Peyer's patch (tissue), 4 donors: ENCODE results near the gene CLEC12A. TPM values are rescaled to one million over a fixed set of nuclear protein-coding genes. Genes with fewer than 3 reads are reported as not detected.

Source experiments
- DNase-seq, 3 donors: peaks; one replicate each; pipeline ENCODE4 v3.0.0-alpha.2; 2017 to 2019
- H3K27ac ChIP-seq, 4 donors: fragments of 200-600 bp; sonication (generic); one replicate each; pipeline ENCODE4 v1.5.1; 2016 to 2019
- H3K27me3 ChIP-seq, 2 donors: fragments of 200-600 bp; sonication (generic); one replicate each; pipeline ENCODE4 v1.5.1; 2019
- H3K36me3 ChIP-seq, 3 donors: fragments of 200-600 bp; sonication (generic); one replicate each; pipeline ENCODE4 v1.5.1; 2016 to 2019
- H3K4me1 ChIP-seq, 4 donors: fragments of 200-600 bp; sonication (generic); one replicate each; pipeline ENCODE4 v1.5.1; 2016 to 2019
- H3K4me3 ChIP-seq, 4 donors: fragments of 200-600 bp; sonication (generic); 1 replicate in 3 of 4; 2 replicates in 1 of 4; pipeline ENCODE4 v1.5.1; 2016 to 2019; ENCODE audit warnings: mild to moderate bottlenecking in 1 of 4
- H3K9me3 ChIP-seq, 4 donors: fragments of 200-600 bp; sonication (generic); one replicate each; pipeline ENCODE4 v1.5.1; 2016 to 2019; ENCODE audit warnings: mild to moderate bottlenecking in 1 of 4
- CTCF ChIP-seq, 6 experiments: fragments of 450-650 bp in 4 of 6; fragments of 200-600 bp in 2 of 6; sonication (generic) in 1 of 6; IDR thresholded peaks; one replicate each; pipeline ENCODE4 v1.5.1; 2017 to 2019; ENCODE audit warnings: antibody characterized with exemption in 6 of 6, mild to moderate bottlenecking in 3 of 6, moderate library complexity in 1 of 6
- POLR2A ChIP-seq, 2 donors: fragments of 450-650 bp; IDR thresholded peaks; one replicate each; pipeline ENCODE4 v1.5.1; 2017; ENCODE audit warnings: antibody characterized with exemption in 2 of 2, mild to moderate bottlenecking in 2 of 2, moderate library complexity in 2 of 2
- total RNA-seq, 4 donors: library from RNA; depleted of rRNA; stranded (reverse); fragments of >200 nt; gene quantifications; one replicate each; pipeline ENCODE4 v1.1.0, GENCODE V29; 2016

Gene CLEC12A
- total RNA-seq, 4 donors from 2014 or later, result 10.7 TPM; not detected in 3

DNA sequence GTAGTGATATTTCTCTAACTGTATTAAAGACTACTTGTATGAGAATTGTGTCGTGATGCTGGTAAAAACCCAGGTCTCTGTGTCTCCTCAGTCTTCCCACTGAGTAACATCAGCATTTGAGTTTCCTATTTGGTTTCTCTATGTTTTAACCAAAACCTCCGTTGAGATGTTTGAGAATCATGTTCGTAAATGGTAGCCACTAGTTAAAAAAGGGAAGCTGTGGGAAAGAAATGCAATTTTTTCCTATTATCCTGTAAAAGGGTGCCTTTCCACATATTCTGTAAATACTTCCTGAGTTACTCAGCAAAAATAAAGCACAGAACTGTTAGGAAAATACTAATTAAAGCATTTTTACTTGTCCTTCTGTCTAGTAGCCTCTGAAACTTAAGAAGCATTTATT is 20.7 kb downstream of the CLEC12A start:
- Histone ChIP-seq H3K36me3 (no peaks in the 10 kb centered on the region), H3K27ac (no peak overlapping the region), H3K9me3 (no peaks in the 10 kb centered on the region), H3K4me1 (no peaks in the 10 kb centered on the region), H3K4me3 (no peak overlapping the region), H3K27me3 (no peaks in the 10 kb centered on the region)
- no peak for DNase-seq
- TF ChIP-seq POLR2A (IDR thresholded peaks at IDR 0.05) (no peak), CTCF (IDR thresholded peaks at IDR 0.05) (no peak)

DNA sequence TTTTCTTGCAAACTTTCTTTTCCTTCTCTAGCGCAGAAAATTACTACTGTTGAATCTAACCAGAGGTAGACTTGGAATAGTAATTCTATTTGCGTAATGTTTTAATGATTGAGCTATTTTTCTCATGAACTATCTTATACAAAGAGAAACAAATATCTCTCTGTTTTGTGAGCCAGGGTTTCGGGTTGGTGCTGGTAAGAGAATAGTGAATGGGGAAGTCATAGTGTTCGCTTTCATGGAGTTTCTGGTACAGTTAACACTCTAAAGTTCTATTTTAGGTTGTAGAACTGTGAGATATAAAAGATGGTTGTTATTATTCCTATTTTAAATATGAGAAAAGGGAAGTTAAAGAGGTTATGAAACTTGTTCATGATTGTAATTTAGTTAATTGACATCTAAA is 21.1 kb downstream of the CLEC12A start:
- H3K36me3 ChIP-seq, result no peaks in the 10 kb centered on the region
- TF ChIP-seq POLR2A (IDR thresholded peaks at IDR 0.05) (no peak), CTCF (IDR thresholded peaks at IDR 0.05) (no peak)
- DNase-seq, result no peak

DNA sequence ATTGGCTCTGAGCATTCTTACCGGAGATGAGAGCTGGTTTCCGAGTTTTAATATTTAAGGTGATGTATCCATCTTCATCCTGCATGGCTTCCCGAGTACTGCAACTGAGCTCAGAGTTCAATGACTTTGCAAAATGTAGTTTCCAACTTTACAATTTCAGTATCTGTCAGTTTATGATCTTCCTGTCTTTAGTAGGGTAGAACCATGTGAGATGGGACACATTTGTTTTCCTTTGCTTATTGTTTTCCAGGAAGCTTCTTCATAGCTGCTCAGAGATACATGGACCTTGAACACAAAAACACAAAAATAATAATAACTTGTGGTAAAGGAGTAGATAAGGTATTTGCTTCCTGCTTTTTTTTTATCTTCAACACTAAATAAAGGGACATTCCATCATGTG is 27.8 kb downstream of the CLEC12A start, which contains the start of gene CLEC1B:
CLEC1B (minus strand) TSS at position 106 of the 400 bp plus-strand sequence; CDS start at position 85, 21 bp downstream.
- no peak for TF ChIP-seq POLR2A (IDR thresholded peaks at IDR 0.05)
- TF ChIP-seq CTCF (IDR thresholded peaks at IDR 0.05), result no peak
- no peaks in the 10 kb centered on the region for H3K27me3 ChIP-seq
- no peaks in the 10 kb centered on the region for H3K36me3 ChIP-seq
- no peak within 1 kb of the TSS for H3K27ac ChIP-seq
- no peak for DNase-seq
- H3K9me3 ChIP-seq, result no peaks in the 10 kb centered on the region
- H3K4me1 ChIP-seq, result no peaks in the 10 kb centered on the region
- no peak within 1 kb of the TSS for H3K4me3 ChIP-seq

More for the DNA sequence above, 21.1 kb downstream of the CLEC12A start:
- Histone ChIP-seq H3K27ac (no peak overlapping the region), H3K27me3 (no peaks in the 10 kb centered on the region), H3K4me1 (no peaks in the 10 kb centered on the region), H3K4me3 (no peak overlapping the region), H3K9me3 (no peaks in the 10 kb centered on the region)

GRCh38 chr12:10001171-10001776 is 30.1 kb downstream of the CLEC12A start:
- no peak for TF ChIP-seq POLR2A (IDR thresholded peaks at IDR 0.05)
- TF ChIP-seq CTCF (IDR thresholded peaks at IDR 0.05), result no peak
- Histone ChIP-seq H3K27ac (no peak overlapping the region), H3K9me3 (no peaks in the 10 kb centered on the region), H3K4me3 (no peak overlapping the region), H3K36me3 (no peaks in the 10 kb centered on the region), H3K27me3 (no peaks in the 10 kb centered on the region), H3K4me1 (no peaks in the 10 kb centered on the region)
- DNase-seq, result no peak

GRCh38 chr12:10012630-10013330 is 41.6 kb downstream of the CLEC12A start:
- TF ChIP-seq POLR2A (IDR thresholded peaks at IDR 0.05), result no peak
- no peak for DNase-seq
- Histone ChIP-seq H3K4me1 (no peaks in the 10 kb centered on the region), H3K4me3 (no peak overlapping the region), H3K27ac (no peak overlapping the region), H3K27me3 (no peaks in the 10 kb centered on the region), H3K36me3 (no peaks in the 10 kb centered on the region), H3K9me3 (no peaks in the 10 kb centered on the region)

DNA sequence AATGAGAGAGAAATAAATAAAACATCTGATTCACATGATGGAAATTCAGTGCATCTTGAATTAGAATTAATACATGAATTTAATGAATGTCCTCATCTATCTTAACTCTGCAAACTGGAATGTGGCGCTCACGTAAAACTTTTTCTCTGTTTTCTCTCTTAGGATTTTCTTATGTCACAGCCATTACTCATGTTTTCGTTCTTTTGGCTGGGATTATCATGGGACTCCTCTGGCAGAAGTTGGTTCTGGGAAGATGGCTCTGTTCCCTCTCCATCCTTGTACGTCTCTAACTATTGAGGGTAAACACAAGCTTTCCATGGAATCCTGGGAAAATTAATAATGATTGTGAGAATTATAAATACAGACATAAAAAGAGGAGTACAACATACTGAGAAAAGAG is 44.2 kb downstream of the CLEC12A start:
- Histone ChIP-seq H3K4me3 (no peak overlapping the region), H3K4me1 (no peaks in the 10 kb centered on the region), H3K27ac (no peak overlapping the region), H3K27me3 (no peaks in the 10 kb centered on the region), H3K9me3 (no peaks in the 10 kb centered on the region), H3K36me3 (no peaks in the 10 kb centered on the region)
- TF ChIP-seq POLR2A (IDR thresholded peaks at IDR 0.05), result no peak
- no peak for TF ChIP-seq CTCF (IDR thresholded peaks at IDR 0.05)
- DNase-seq, result no peak
